ENCODE measurements around the gene INPP5E. TPM values are rescaled to one million over a fixed set of nuclear protein-coding genes. Genes with fewer than 3 reads are reported as not detected.

INPP5E gene
- total RNA-seq, 2 experiments from 2014 or later, result 20.2 to 21.3 TPM

DNA sequence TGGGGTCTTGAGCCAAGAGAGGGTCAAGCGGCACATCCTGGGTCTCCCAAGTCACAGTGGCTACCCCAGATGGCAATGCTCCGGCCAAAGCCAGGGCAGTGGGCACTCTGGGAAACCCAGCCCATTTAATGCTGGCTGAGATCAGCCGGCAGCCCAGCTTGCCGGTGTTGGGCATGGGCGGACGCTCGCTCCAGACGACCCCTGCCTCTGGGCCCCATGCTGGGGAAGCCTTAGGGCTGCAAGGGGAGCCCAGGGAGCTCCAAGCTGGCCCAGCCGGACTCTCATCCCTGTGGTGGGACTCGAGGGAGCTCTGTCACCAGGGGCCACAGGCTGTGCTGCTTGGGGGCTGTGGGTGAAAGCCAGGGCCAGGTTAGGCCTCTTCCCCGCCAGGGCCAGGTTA lies 60.2 kb downstream of the INPP5E start:
- Histone ChIP-seq H3K27ac (ENCODE audit: low read depth, low read length, poor library complexity, severe bottlenecking) (no peak overlapping the region), H3K4me2 (ENCODE audit: low read length) (no peak overlapping the region), H4K20me1 (ENCODE audit: insufficient read depth, low read length) (no peaks in the 10 kb centered on the region; the same call in 1 of the 2 replicates), H3K4me3 (ENCODE audit: low read depth, low read length, poor library complexity, severe bottlenecking) (no peak overlapping the region), H3K9me3 (ENCODE audit: low read length) (no peaks in the 10 kb centered on the region), H3K79me2 (ENCODE audit: insufficient read depth, low read depth, low read length) (no peaks in the 10 kb centered on the region), H3K36me3 (ENCODE audit: insufficient read depth, low read length) (peaks cover 93% of the 10 kb centered on the region), H2AFZ (ENCODE audit: low read length) (no peak overlapping the region), H3K4me1 (ENCODE audit: insufficient read depth, low read length, poor library complexity, severe bottlenecking) (no peaks in the 10 kb centered on the region), H3K9me2 (ENCODE audit: insufficient read depth, low read length) (no peaks in the 10 kb centered on the region)
- TF ChIP-seq EZH2phosphoT487 (IDR thresholded peaks at IDR 0.05; ENCODE audit: borderline replicate concordance, low read depth, low read length) (no peak), CTCF (conservative IDR thresholded peaks at IDR 0.05; ENCODE audit: low read length) (no peak)
- CTCF ChIA-PET (ENCODE audit: unreplicated experiment), result no interaction called here
- intact Hi-C loops (cut with micrococcal nuclease; ENCODE audit: unreplicated experiment), result no loop called here
- POLR2A ChIA-PET, result interaction anchor here (0.7 kb wide), 1 partner anchor 1248 kb away, joined by 3 read pairs; no protein-coding TSS in a partner anchor
- no TSS peak for BruUV-seq (replicated peaks)
- DNase-seq (ENCODE audit: low spot score), result no peak

DNA sequence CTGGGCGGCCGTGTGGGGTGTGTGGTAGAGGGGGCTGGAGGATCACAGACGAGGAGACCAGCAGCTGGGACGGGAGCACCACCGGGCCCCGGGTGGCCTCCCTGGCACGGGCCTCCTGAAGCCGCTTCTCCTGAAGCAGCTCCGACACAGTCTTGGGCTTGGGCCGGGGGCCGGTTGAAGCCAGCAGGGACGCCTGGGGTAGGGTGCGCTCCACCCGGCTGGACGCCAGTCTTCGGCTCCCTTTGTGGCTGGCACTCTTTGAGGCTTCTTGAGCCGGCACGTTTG lies 60.7 kb downstream of the INPP5E start:
- intact Hi-C loops (cut with micrococcal nuclease; ENCODE audit: unreplicated experiment), result no loop called here
- Histone ChIP-seq H3K4me1 (ENCODE audit: insufficient read depth, low read length, poor library complexity, severe bottlenecking) (no peaks in the 10 kb centered on the region), H3K9me2 (ENCODE audit: insufficient read depth, low read length) (no peaks in the 10 kb centered on the region), H3K36me3 (ENCODE audit: insufficient read depth, low read length) (peaks cover 89% of the 10 kb centered on the region), H4K20me1 (ENCODE audit: insufficient read depth, low read length) (no peaks in the 10 kb centered on the region; the same call in 1 of the 2 replicates), H3K4me3 (ENCODE audit: low read depth, low read length, poor library complexity, severe bottlenecking) (no peak overlapping the region), H2AFZ (ENCODE audit: low read length) (no peak overlapping the region), H3K4me2 (ENCODE audit: low read length) (no peak overlapping the region), H3K27ac (ENCODE audit: low read depth, low read length, poor library complexity, severe bottlenecking) (no peak overlapping the region), H3K79me2 (ENCODE audit: insufficient read depth, low read depth, low read length) (no peaks in the 10 kb centered on the region), H3K9me3 (ENCODE audit: low read length) (no peaks in the 10 kb centered on the region)
- BruUV-seq (replicated peaks), result no TSS peak
- POLR2A ChIA-PET, result no interaction called here
- no peak for DNase-seq (ENCODE audit: low spot score)
- TF ChIP-seq EZH2phosphoT487 (IDR thresholded peaks at IDR 0.05; ENCODE audit: borderline replicate concordance, low read depth, low read length) (no peak), CTCF (conservative IDR thresholded peaks at IDR 0.05; ENCODE audit: low read length) (no peak)
- CTCF ChIA-PET (ENCODE audit: unreplicated experiment), result no interaction called here

Other genes with a start within 250 kb of the INPP5E start
- not detected in 2 replicates for gene LHX3, start 234.7 kb downstream of the INPP5E start, total RNA-seq (2014; rRNA removed; shearing (Covaris generic))
- gene LHX3, start 234.7 kb downstream of the INPP5E start, total RNA-seq (2022), result 0.15 TPM in 1 of 2 replicates, not detected in the other
- 47.8 and 50.0 TPM in 2 replicates for gene QSOX2, start 194.0 kb downstream of the INPP5E start, total RNA-seq (2014; rRNA removed; shearing (Covaris generic))
- gene QSOX2, start 194.0 kb downstream of the INPP5E start, total RNA-seq (2022), result 57.5 and 57.9 TPM in 2 replicates
- not detected in 2 replicates for gene CCDC187, start 135.8 kb downstream of the INPP5E start, total RNA-seq (2014; rRNA removed; shearing (Covaris generic))
- not detected in 2 replicates for gene CCDC187, start 135.8 kb downstream of the INPP5E start, total RNA-seq (2022)
- not detected in 2 replicates for gene GPSM1, start 112.3 kb downstream of the INPP5E start, total RNA-seq (2014; rRNA removed; shearing (Covaris generic))
- gene GPSM1, start 112.3 kb downstream of the INPP5E start, total RNA-seq (2022), result not detected in 2 replicates
- 21.2 and 21.8 TPM in 2 replicates for gene DNLZ, start 76.1 kb downstream of the INPP5E start, total RNA-seq (2014; rRNA removed; shearing (Covaris generic))
- 13.1 and 16.8 TPM in 2 replicates for gene DNLZ, start 76.1 kb downstream of the INPP5E start, total RNA-seq (2022)
- 0.92 and 1.8 TPM in 2 replicates for gene CARD9, start 66.2 kb downstream of the INPP5E start, total RNA-seq (2014; rRNA removed; shearing (Covaris generic))
- gene CARD9, start 66.2 kb downstream of the INPP5E start, total RNA-seq (2022), result 1.7 and 2.1 TPM in 2 replicates
- 10.2 and 13.4 TPM in 2 replicates for gene SNAPC4, start 39.7 kb downstream of the INPP5E start, total RNA-seq (2014; rRNA removed; shearing (Covaris generic))
- 15.4 and 16.8 TPM in 2 replicates for gene SNAPC4, start 39.7 kb downstream of the INPP5E start, total RNA-seq (2022)
- gene ENTR1, start 29.2 kb downstream of the INPP5E start, total RNA-seq (2014; rRNA removed; shearing (Covaris generic)), result 87.2 and 103 TPM in 2 replicates
- gene ENTR1, start 29.2 kb downstream of the INPP5E start, total RNA-seq (2022), result 102 and 109 TPM in 2 replicates
- gene PMPCA, start 29.2 kb downstream of the INPP5E start, total RNA-seq (2014; rRNA removed; shearing (Covaris generic)), result 53.3 and 60.4 TPM in 2 replicates
- 76.1 and 76.4 TPM in 2 replicates for gene PMPCA, start 29.2 kb downstream of the INPP5E start, total RNA-seq (2022)
- 15.5 and 23.7 TPM in 2 replicates for gene SEC16A, start 43.2 kb upstream of the INPP5E start, total RNA-seq (2014; rRNA removed; shearing (Covaris generic))
- gene SEC16A, start 43.2 kb upstream of the INPP5E start, total RNA-seq (2022), result 52.0 and 60.1 TPM in 2 replicates
- 9.3 and 17.6 TPM in 2 replicates for gene NOTCH1, start 106.2 kb upstream of the INPP5E start, total RNA-seq (2014; rRNA removed; shearing (Covaris generic))
- 15.5 and 17.9 TPM in 2 replicates for gene NOTCH1, start 106.2 kb upstream of the INPP5E start, total RNA-seq (2022)
- not detected in 2 replicates for gene EGFL7, start 223.1 kb upstream of the INPP5E start, total RNA-seq (2014; rRNA removed; shearing (Covaris generic))
- gene EGFL7, start 223.1 kb upstream of the INPP5E start, total RNA-seq (2022), result not detected in 2 replicates
- gene AGPAT2, start 247.6 kb upstream of the INPP5E start, total RNA-seq (2014; rRNA removed; shearing (Covaris generic)), result 20.8 and 29.6 TPM in 2 replicates
- gene AGPAT2, start 247.6 kb upstream of the INPP5E start, total RNA-seq (2022), result 15.2 and 18.3 TPM in 2 replicates

Measured in OCI-LY7 (cell line).